GM18870 (cell line): ENCODE results near the gene PIGU.

Source experiments
- ATAC-seq: cut with Tn5 transposase; IDR thresholded peaks from one replicate; pipeline ENCODE4 v1.9.1; 2021; ENCODE audit warnings: moderate library complexity; ENCODE audit not compliant: unreplicated experiment

The PIGU gene

GRCh38 chr20:34579979-34580940, 96.6 kb downstream of the PIGU start:
- no peak for ATAC-seq

GRCh38 chr20:34579191-34579978, 97.5 kb downstream of the PIGU start:
- ATAC-seq, result no peak

GRCh38 chr20:34578521-34578920, 98.4 kb downstream of the PIGU start:
- no peak for ATAC-seq

- ATAC-seq, result no peak
Observed at GRCh38 chr20:34578025-34578424, 98.9 kb downstream of the PIGU start.

- ATAC-seq, result no peak
Observed at GRCh38 chr20:34577061-34577460, 99.8 kb downstream of the PIGU start.

- ATAC-seq, result no peak
Observed at GRCh38 chr20:34575756-34576155, 101.1 kb downstream of the PIGU start.

GRCh38 chr20:34575271-34575670, 101.6 kb downstream of the PIGU start:
- no peak for ATAC-seq

- ATAC-seq, result no peak
Observed at GRCh38 chr20:34574861-34575260, 102.0 kb downstream of the PIGU start.

GRCh38 chr20:34574426-34574825, 102.5 kb downstream of the PIGU start:
- ATAC-seq, result no peak

- ATAC-seq, result no peak
Observed at GRCh38 chr20:34573541-34574300, 103.2 kb downstream of the PIGU start.

- no peak for ATAC-seq
Observed at GRCh38 chr20:34571753-34572152, 105.1 kb downstream of the PIGU start.

GRCh38 chr20:34570859-34571306, 106.0 kb downstream of the PIGU start:
- ATAC-seq, result no peak

- ATAC-seq, result no peak
Observed at GRCh38 chr20:34569598-34569997, 107.3 kb downstream of the PIGU start.

GRCh38 chr20:34567892-34568865, 108.7 kb downstream of the PIGU start:
- ATAC-seq, result no peak

GRCh38 chr20:34566978-34567891, 109.7 kb downstream of the PIGU start:
- ATAC-seq, result no peak

- no peak for ATAC-seq
Observed at GRCh38 chr20:34564833-34565232, 112.1 kb downstream of the PIGU start.

GRCh38 chr20:34562641-34563040, 114.3 kb downstream of the PIGU start:
- no peak for ATAC-seq

- ATAC-seq, result no peak
Observed at GRCh38 chr20:34561661-34562060, 115.2 kb downstream of the PIGU start.

GRCh38 chr20:34560614-34561013, 116.3 kb downstream of the PIGU start:
- no peak for ATAC-seq
